MCF 10A (cell line): ENCODE results near the gene CABP2. TPM values are rescaled to one million over a fixed set of nuclear protein-coding genes. Genes with fewer than 3 reads are reported as not detected.
"Not testable (repeated sequence)": the region's sequence is repeated elsewhere in the genome, so short reads cannot be mapped to it uniquely, and the experiment has no call there.

ENCODE experiments used
- BruUV-seq: library from RNA; stranded (reverse); fragments of 400-500 nt; replicated peaks from 2 replicates; lab custom pipeline; 2021; lab: Mats Ljungman, UMichigan
- CTCF ChIA-PET: fragments of 300-600 bp; sonication (Branson Sonifier 250); formaldehyde crosslinking; extraction: SDS; loops from one replicate; lab custom pipeline; 2021; ENCODE audit warnings: antibody characterized with exemption, inconsistent platforms; lab: Yijun Ruan, JAX
- POLR2A ChIA-PET: fragments of 300-600, 350-650 bp; sonication (Branson Sonifier 250); formaldehyde crosslinking; extraction: SDS; loops from one replicate; lab custom pipeline; 2020; ENCODE audit warnings: antibody characterized with exemption, inconsistent platforms; lab: Yijun Ruan, JAX
- DNase-seq: peaks from one replicate; pipeline ENCODE4 v3.0.0-alpha.2; 2018; ENCODE audit not compliant: unreplicated experiment
- H3K27ac Mint-ChIP-seq: one replicate; pipeline ENCODE4 v1.8.0; 2022; ENCODE audit warnings: mild to moderate bottlenecking, low read depth, mixed read lengths; ENCODE audit not compliant: unreplicated experiment
- H3K27me3 Mint-ChIP-seq: one replicate; pipeline ENCODE4 v1.8.0; 2022; ENCODE audit warnings: mixed read lengths; ENCODE audit not compliant: insufficient read depth, unreplicated experiment
- H3K36me3 Mint-ChIP-seq: one replicate; pipeline ENCODE4 v1.8.0; 2022; ENCODE audit warnings: mild to moderate bottlenecking, moderate library complexity, mixed read lengths; ENCODE audit not compliant: insufficient read depth, unreplicated experiment
- H3K4me1 Mint-ChIP-seq: one replicate; pipeline ENCODE4 v1.8.0; 2022; ENCODE audit warnings: mixed read lengths; ENCODE audit not compliant: insufficient read depth, unreplicated experiment
- H3K4me3 Mint-ChIP-seq: one replicate; pipeline ENCODE4 v1.8.0; 2022; ENCODE audit warnings: mild to moderate bottlenecking, moderate library complexity, mixed read lengths; ENCODE audit not compliant: unreplicated experiment
- H3K9me3 Mint-ChIP-seq: one replicate; pipeline ENCODE4 v1.8.0; 2022; ENCODE audit warnings: mixed read lengths; ENCODE audit not compliant: unreplicated experiment
- intact Hi-C: fragments of 100-400 bp; cut with micrococcal nuclease; formaldehyde crosslinking; loops from 2 replicates; pipeline ENCODE4 v1.14.1; 2022
- total RNA-seq: library from RNA; stranded (reverse); gene quantifications from 2 replicates; pipeline ENCODE4 v1.2.3, GENCODE V29; 2022
- TF ChIP-seq, protein P1 (sequence below): fragments of 200-600 bp; IDR thresholded peaks from one replicate; pipeline ENCODE4 v1.8.0; 2022; ENCODE audit warnings: antibody characterized with exemption, mild to moderate bottlenecking; ENCODE audit not compliant: unreplicated experiment

The CABP2 gene
- total RNA-seq, 1 experiment from 2014 or later, result not detected

GRCh38 chr11:67561971-67562619, 38.8 kb upstream of the CABP2 start:
- no peak overlapping the region for H3K4me3 Mint-ChIP-seq
- no peak for DNase-seq
- CTCF ChIA-PET, result interaction anchor here (0.7 to 2.4 kb wide), 2 partner anchors 10 to 16 kb away, joined by 3 to 8 read pairs; no protein-coding TSS in a partner anchor

GRCh38 chr11:67558084-67558772, 35.0 kb upstream of the CABP2 start:
- ChIA-PET CTCF (no interaction called here), POLR2A (no interaction called here)
- no peak for DNase-seq

More at GRCh38 chr11:67561971-67562619, 38.8 kb upstream of the CABP2 start:
- intact Hi-C loops, result no loop called here
- Mint-ChIP-seq H3K9me3 (no peaks in the 10 kb centered on the region), H3K4me1 (peaks cover 14% of the 10 kb centered on the region), H3K27me3 (no peaks in the 10 kb centered on the region), H3K27ac (no peak overlapping the region), H3K36me3 (no peaks in the 10 kb centered on the region)
- TF ChIP-seq, protein P1, sequence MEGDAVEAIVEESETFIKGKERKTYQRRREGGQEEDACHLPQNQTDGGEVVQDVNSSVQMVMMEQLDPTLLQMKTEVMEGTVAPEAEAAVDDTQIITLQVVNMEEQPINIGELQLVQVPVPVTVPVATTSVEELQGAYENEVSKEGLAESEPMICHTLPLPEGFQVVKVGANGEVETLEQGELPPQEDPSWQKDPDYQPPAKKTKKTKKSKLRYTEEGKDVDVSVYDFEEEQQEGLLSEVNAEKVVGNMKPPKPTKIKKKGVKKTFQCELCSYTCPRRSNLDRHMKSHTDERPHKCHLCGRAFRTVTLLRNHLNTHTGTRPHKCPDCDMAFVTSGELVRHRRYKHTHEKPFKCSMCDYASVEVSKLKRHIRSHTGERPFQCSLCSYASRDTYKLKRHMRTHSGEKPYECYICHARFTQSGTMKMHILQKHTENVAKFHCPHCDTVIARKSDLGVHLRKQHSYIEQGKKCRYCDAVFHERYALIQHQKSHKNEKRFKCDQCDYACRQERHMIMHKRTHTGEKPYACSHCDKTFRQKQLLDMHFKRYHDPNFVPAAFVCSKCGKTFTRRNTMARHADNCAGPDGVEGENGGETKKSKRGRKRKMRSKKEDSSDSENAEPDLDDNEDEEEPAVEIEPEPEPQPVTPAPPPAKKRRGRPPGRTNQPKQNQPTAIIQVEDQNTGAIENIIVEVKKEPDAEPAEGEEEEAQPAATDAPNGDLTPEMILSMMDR, result no peak
- no TSS peak for BruUV-seq
- POLR2A ChIA-PET, result interaction anchor here (1.0 to 2.4 kb wide), 2 partner anchors 10 to 22 kb away, joined by 3 to 6 read pairs; no protein-coding TSS in a partner anchor

GRCh38 chr11:67556244-67556643, 33.0 kb upstream of the CABP2 start:
- Mint-ChIP-seq H3K9me3 (peaks cover 1% of the 10 kb centered on the region), H3K4me1 (no peaks in the 10 kb centered on the region), H3K4me3 (no peak overlapping the region), H3K27me3 (no peaks in the 10 kb centered on the region), H3K36me3 (no peaks in the 10 kb centered on the region), H3K27ac (no peak overlapping the region)
- CTCF ChIA-PET, result interaction anchor here (0.6 kb wide), 1 partner anchor 16 kb away, joined by 7 read pairs; no protein-coding TSS in a partner anchor
- no TSS peak for BruUV-seq
- DNase-seq, result no peak
- POLR2A ChIA-PET, result no interaction called here
- TF ChIP-seq, protein P1, result no peak
- intact Hi-C loops, result no loop called here

More at GRCh38 chr11:67558084-67558772, 35.0 kb upstream of the CABP2 start:
- BruUV-seq, result no TSS peak
- Mint-ChIP-seq H3K4me3 (no peak overlapping the region), H3K27ac (no peak overlapping the region), H3K27me3 (no peaks in the 10 kb centered on the region), H3K36me3 (no peaks in the 10 kb centered on the region), H3K9me3 (no peaks in the 10 kb centered on the region), H3K4me1 (peaks cover 2% of the 10 kb centered on the region)
- intact Hi-C loops, result no loop called here
- TF ChIP-seq, protein P1, result no peak

DNA sequence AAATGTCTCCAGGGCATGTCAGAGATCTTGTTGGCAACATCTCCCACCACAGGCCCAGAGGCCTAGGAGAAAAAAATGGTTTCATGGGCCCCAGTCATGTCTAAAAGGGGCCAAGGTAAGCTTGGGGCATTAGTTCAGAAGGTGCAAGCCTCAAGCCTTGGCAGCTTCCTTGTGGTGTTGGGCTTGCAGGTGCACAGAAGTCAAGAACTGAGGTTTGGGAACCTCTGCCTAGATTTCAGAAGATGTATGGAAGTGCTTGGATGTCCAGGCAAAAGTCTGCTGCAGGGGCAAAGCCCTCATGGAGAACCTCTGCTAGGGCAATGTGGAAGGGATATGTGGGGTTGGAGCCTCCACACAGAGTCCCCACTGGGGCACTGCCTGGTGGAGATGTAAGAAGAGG, 28.5 kb upstream of the CABP2 start:
- CTCF ChIA-PET, result interaction anchor here (0.7 kb wide), 2 partner anchors 41 to 807 kb away, joined by 3 read pairs; no protein-coding TSS in a partner anchor
- H3K4me1 Mint-ChIP-seq, BruUV-seq, POLR2A ChIA-PET, H3K27me3 Mint-ChIP-seq, H3K9me3 Mint-ChIP-seq, H3K27ac Mint-ChIP-seq, H3K36me3 Mint-ChIP-seq, H3K4me3 Mint-ChIP-seq, intact Hi-C loops, DNase-seq: not testable (repeated sequence)
